GM12865 (cell line): Measurements from ENCODE around the gene COL8A1.

Experiments
- DNase-seq: peaks from one replicate; pipeline ENCODE4 v3.0.0; 2010; ENCODE audit warnings: low read depth
- H3K4me3 ChIP-seq: 2 replicates; pipeline ENCODE4 v1.5.1; 2011; ENCODE audit warnings: mild to moderate bottlenecking, low read depth, low read length, control low read depth
- TF ChIP-seq, protein P1 (sequence below): IDR thresholded peaks from 2 replicates; pipeline ENCODE4 v1.5.1; 2011; ENCODE audit warnings: low read length, control low read depth, low read depth, inconsistent platforms; ENCODE audit not compliant: insufficient read depth; ENCODE audit errors: missing control alignments

COL8A1 gene

DNA sequence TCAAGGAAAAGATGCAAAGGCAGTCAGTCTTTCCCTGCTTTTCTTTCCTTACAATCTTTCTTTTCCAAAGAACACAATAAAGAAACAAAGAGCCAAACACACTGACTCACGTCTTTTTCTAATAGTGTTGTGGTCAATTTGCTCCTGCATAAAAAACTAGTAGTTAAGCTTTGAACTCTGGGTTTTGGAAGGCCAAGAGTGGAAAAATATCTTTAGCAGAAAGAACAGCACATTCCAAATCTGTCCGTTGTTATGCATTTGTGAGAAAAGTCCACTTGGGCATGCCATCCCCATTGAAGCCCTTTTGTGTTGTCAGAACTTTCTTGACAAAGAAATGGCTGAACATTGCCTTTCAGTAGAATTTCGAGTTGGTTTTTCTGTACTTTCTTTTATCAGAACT is 18.2 kb downstream of the COL8A1 start:
- no peak for DNase-seq
- TF ChIP-seq, protein P1, sequence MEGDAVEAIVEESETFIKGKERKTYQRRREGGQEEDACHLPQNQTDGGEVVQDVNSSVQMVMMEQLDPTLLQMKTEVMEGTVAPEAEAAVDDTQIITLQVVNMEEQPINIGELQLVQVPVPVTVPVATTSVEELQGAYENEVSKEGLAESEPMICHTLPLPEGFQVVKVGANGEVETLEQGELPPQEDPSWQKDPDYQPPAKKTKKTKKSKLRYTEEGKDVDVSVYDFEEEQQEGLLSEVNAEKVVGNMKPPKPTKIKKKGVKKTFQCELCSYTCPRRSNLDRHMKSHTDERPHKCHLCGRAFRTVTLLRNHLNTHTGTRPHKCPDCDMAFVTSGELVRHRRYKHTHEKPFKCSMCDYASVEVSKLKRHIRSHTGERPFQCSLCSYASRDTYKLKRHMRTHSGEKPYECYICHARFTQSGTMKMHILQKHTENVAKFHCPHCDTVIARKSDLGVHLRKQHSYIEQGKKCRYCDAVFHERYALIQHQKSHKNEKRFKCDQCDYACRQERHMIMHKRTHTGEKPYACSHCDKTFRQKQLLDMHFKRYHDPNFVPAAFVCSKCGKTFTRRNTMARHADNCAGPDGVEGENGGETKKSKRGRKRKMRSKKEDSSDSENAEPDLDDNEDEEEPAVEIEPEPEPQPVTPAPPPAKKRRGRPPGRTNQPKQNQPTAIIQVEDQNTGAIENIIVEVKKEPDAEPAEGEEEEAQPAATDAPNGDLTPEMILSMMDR: no peak
- no peak overlapping the region for H3K4me3 ChIP-seq

DNA sequence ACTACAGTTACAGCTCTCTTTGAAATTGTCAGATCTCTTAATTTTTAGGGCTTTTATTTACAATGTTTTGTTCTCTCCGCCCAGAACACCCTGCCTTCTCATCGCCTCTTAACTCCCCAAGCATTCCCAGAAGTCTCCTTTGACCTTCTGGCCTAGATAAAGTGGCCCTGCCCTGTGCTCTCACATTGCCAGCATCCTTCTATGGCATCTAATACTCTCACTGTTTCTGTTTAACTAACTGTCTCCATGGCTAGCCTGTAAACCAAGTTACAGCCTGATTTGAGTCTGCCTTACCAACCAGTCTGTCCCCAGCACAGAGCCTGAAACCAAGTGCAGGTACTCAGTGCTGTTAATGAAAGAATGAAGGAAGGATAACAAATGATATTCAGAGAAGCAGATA is 19.9 kb downstream of the COL8A1 start:
- no peak overlapping the region for H3K4me3 ChIP-seq
- DNase-seq: no peak
- TF ChIP-seq, protein P1: no peak

DNA sequence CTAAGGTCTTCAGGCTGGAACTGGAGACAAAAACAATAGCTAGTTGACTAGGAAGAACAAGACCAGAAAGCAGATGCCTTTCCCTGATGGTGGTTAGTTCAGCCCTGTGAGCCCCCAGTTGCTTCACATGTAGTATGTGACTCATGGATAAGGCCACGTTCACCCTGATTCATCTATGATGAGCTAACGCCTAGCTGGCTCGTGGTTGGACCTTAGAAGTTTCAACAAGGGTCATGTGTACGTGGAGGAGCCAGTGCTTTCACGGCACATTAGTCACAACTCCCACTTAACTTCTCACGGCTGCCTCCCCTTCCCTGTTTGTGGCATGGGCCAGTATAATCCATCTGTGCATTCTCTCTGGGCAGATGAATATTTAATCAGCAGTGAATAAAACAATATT is 20.6 kb downstream of the COL8A1 start:
- H3K4me3 ChIP-seq: no peak overlapping the region
- TF ChIP-seq, protein P1: no peak
- no peak for DNase-seq

DNA sequence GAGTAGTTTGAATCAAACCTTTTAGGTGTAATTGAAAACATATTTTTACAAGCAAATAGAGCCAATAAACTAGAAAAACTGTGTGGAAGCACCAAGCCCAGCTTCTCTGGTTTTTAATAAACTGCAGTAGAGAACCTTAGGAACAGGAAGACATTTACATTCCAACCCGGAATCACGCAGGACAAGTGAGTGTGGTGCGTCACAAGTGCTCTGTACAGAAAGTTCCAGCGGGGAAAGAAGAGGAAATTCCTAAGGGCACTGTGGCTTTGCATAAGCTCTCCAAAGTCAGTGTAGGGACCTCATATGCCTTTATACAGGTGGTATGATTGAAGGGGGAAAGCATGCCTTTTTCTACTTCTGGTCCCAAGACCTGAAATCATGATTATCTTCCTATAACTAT is 21.6 kb downstream of the COL8A1 start:
- TF ChIP-seq, protein P1: no peak
- no peak for DNase-seq
- H3K4me3 ChIP-seq: no peak overlapping the region

DNA sequence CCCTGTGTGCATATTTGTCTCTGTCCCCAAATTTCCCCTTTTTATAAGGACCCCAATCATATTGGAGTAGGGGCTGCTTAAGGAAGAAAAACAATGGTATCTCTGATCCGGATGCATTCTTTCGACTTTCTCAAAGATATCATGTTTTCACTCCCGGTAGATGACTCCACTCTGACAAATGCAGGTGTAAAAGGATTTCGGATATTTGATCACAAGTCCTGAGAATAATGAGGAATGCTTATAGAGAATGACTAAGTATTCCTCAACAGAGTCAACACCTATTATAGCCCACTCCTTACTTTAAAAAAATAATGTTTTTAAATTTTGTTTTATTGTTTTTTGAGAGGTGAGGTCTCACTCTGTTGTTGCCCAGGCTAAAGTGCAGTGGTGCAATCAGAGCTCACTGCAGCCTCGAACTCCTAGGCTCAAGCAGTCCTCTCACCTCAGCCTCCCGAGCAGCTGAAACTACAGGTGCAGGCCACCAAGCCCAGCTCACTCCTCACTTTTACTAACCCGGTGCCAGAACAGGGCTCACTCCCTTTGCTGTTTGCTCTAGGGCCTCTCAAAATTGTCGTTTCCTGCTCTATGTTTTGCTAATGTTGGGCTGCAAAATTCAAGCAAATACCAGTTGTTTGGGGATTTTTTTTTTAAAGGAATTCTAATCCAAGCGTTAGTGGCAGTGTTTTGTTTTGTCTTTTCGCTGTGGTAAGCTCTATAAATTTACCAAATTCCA is 24.6 kb downstream of the COL8A1 start:
- no peak for DNase-seq
- no peak overlapping the region for H3K4me3 ChIP-seq
- TF ChIP-seq, protein P1: no peak

DNA sequence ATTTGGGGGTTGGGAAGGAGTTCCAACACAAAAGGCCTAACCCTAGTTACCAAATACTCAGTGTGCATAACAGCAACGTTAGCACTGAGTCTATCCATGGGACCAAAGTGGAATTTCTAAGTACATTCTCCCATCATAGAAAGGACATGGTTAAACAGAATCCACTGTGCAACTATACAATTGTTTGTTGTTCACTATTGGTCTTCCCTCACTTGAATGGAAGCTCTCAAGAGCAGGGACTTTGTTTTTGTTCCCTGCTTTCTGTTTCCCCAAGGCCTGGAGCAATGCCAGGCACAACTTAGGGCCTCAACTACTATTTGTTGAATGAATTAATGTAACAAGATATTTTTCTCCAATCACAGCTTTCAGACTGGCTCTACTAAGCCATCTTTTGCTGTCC is 25.6 kb downstream of the COL8A1 start:
- no peak overlapping the region for H3K4me3 ChIP-seq
- no peak for DNase-seq

More for the DNA sequence above, 25.6 kb downstream of the COL8A1 start:
- TF ChIP-seq, protein P1: no peak
